Activated naive CD4-positive, alpha-beta T cell treated with anti-CD3 and anti-CD28 coated beads for 36 hours (primary cell): ENCODE data around the gene PIAS2. TPM values are rescaled to one million over a fixed set of nuclear protein-coding genes. Genes with fewer than 3 reads are reported as not detected.

ENCODE experiments used
- CTCF ChIA-PET: fragments of 350-600 bp; sonication (Branson Sonifier 250); formaldehyde crosslinking; loops from one replicate; lab custom pipeline; 2021; ENCODE audit warnings: antibody characterized with exemption; lab: Charles Lee
- DNase-seq: peaks from one replicate; pipeline ENCODE4 v3.0.0-alpha.2; 2020
- H3K27ac Mint-ChIP-seq: one replicate; pipeline ENCODE4 v1.8.0; 2021; ENCODE audit warnings: mild to moderate bottlenecking, mixed read lengths
- H3K27me3 Mint-ChIP-seq: one replicate; pipeline ENCODE4 v1.8.0; 2021; ENCODE audit warnings: low read depth, mixed read lengths
- H3K36me3 Mint-ChIP-seq: one replicate; pipeline ENCODE4 v1.8.0; 2021; ENCODE audit warnings: low read depth, mixed read lengths
- H3K4me1 Mint-ChIP-seq: one replicate; pipeline ENCODE4 v1.8.0; 2021; ENCODE audit warnings: low read depth, mixed read lengths
- H3K4me3 Mint-ChIP-seq: one replicate; pipeline ENCODE4 v1.8.0; 2021; ENCODE audit warnings: mild to moderate bottlenecking, moderate library complexity, mixed read lengths
- H3K9me3 Mint-ChIP-seq: one replicate; pipeline ENCODE4 v1.8.0; 2021; ENCODE audit warnings: mixed read lengths
- intact Hi-C: fragments of 100-400 bp; cut with micrococcal nuclease; formaldehyde crosslinking; loops from one replicate; pipeline ENCODE4 v1.15.1; 2023
- total RNA-seq, 2 experiments: library from RNA; stranded (reverse); gene quantifications; one replicate each; pipeline ENCODE4 v1.2.3, GENCODE V29; 2021

Gene PIAS2
- total RNA-seq, 2 experiments from 2014 or later, result 21.9 to 23.4 TPM

GRCh38 chr18:46768166-46768921, 149.0 kb downstream of the PIAS2 start:
- CTCF ChIA-PET, result no interaction called here
- no peak overlapping the region for H3K27ac Mint-ChIP-seq

GRCh38 chr18:46767217-46767616, 150.1 kb downstream of the PIAS2 start:
- DNase-seq, result no peak
- no peaks in the 10 kb centered on the region for H3K9me3 Mint-ChIP-seq
- CTCF ChIA-PET, result no interaction called here
- no peak overlapping the region for H3K27ac Mint-ChIP-seq
- no peak overlapping the region for H3K4me3 Mint-ChIP-seq
- H3K36me3 Mint-ChIP-seq, result no peaks in the 10 kb centered on the region
- H3K27me3 Mint-ChIP-seq, result peaks cover 19% of the 10 kb centered on the region
- intact Hi-C loops, result no loop called here
- H3K4me1 Mint-ChIP-seq, result no peaks in the 10 kb centered on the region

More at GRCh38 chr18:46768166-46768921, 149.0 kb downstream of the PIAS2 start:
- no peaks in the 10 kb centered on the region for H3K36me3 Mint-ChIP-seq
- H3K9me3 Mint-ChIP-seq, result no peaks in the 10 kb centered on the region
- peaks cover 10% of the 10 kb centered on the region for H3K27me3 Mint-ChIP-seq
- DNase-seq, result no peak
- no peaks in the 10 kb centered on the region for H3K4me1 Mint-ChIP-seq
- intact Hi-C loops, result no loop called here
- H3K4me3 Mint-ChIP-seq, result no peak overlapping the region

- Mint-ChIP-seq H3K27me3 (peaks cover 30% of the 10 kb centered on the region), H3K27ac (no peak overlapping the region), H3K4me3 (no peak overlapping the region), H3K4me1 (no peaks in the 10 kb centered on the region), H3K9me3 (no peaks in the 10 kb centered on the region), H3K36me3 (no peaks in the 10 kb centered on the region)
- CTCF ChIA-PET, result no interaction called here
- intact Hi-C loops, result no loop called here
- no peak for DNase-seq
Observed at GRCh38 chr18:46764586-46764985, 152.7 kb downstream of the PIAS2 start.

- Mint-ChIP-seq H3K4me1 (peaks cover 5% of the 10 kb centered on the region), H3K27ac (no peak overlapping the region), H3K27me3 (peaks cover 50% of the 10 kb centered on the region), H3K4me3 (no peak overlapping the region), H3K9me3 (no peaks in the 10 kb centered on the region), H3K36me3 (no peaks in the 10 kb centered on the region)
- DNase-seq, result no peak
- CTCF ChIA-PET, result no interaction called here
- intact Hi-C loops, result no loop called here
Observed at GRCh38 chr18:46761059-46761769, 156.1 kb downstream of the PIAS2 start.

- DNase-seq, result no peak
- Mint-ChIP-seq H3K36me3 (no peaks in the 10 kb centered on the region), H3K4me1 (peaks cover 13% of the 10 kb centered on the region), H3K27me3 (peaks cover 55% of the 10 kb centered on the region), H3K27ac (no peak overlapping the region), H3K4me3 (no peak overlapping the region), H3K9me3 (no peaks in the 10 kb centered on the region)
- intact Hi-C loops, result loop anchor here (10.0 kb wide), 1 partner anchor 155 kb away; the partner anchor contains the start of genes KATNAL2 and PIAS2
- CTCF ChIA-PET, result interaction anchor here (0.5 to 0.7 kb wide), 2 partner anchors 290 to 544 kb away, joined by 3 to 6 read pairs; no protein-coding TSS in a partner anchor
Observed at GRCh38 chr18:46759890-46760289, 157.4 kb downstream of the PIAS2 start.

GRCh38 chr18:46756559-46757201, 160.6 kb downstream of the PIAS2 start, which contains the start of gene ST8SIA5:
ST8SIA5 (minus strand) TSS chr18:46757053; CDS start chr18:46756508, 545 bp downstream.
- Mint-ChIP-seq H3K4me1 (peaks cover 16% of the 10 kb centered on the region), H3K4me3 (peak within 1 kb of the TSS; percentile 53), H3K27ac (no peak within 1 kb of the TSS), H3K36me3 (no peaks in the 10 kb centered on the region), H3K27me3 (peaks cover 59% of the 10 kb centered on the region), H3K9me3 (no peaks in the 10 kb centered on the region)
- intact Hi-C loops, result loop anchor here (10.0 kb wide), 1 partner anchor 158 kb away; the partner anchor contains the start of genes KATNAL2 and PIAS2
- CTCF ChIA-PET, result no interaction called here
- no peak for DNase-seq

- no peaks in the 10 kb centered on the region for H3K36me3 Mint-ChIP-seq
- H3K27ac Mint-ChIP-seq, result no peak overlapping the region
- peaks cover 16% of the 10 kb centered on the region for H3K4me1 Mint-ChIP-seq
- peaks cover 59% of the 10 kb centered on the region for H3K27me3 Mint-ChIP-seq
- CTCF ChIA-PET, result interaction anchor here (0.7 kb wide), 1 partner anchor 10 kb away, joined by 3 read pairs; no protein-coding TSS in a partner anchor
- no peaks in the 10 kb centered on the region for H3K9me3 Mint-ChIP-seq
- H3K4me3 Mint-ChIP-seq, result no peak overlapping the region
- DNase-seq, result no peak
- intact Hi-C loops, result loop anchor here (10.0 kb wide), 1 partner anchor 159 kb away; the partner anchor contains the start of genes KATNAL2 and PIAS2
Observed at GRCh38 chr18:46756025-46756558, 161.2 kb downstream of the PIAS2 start.

- Mint-ChIP-seq H3K4me3 (no peak overlapping the region), H3K36me3 (no peaks in the 10 kb centered on the region), H3K27ac (no peak overlapping the region), H3K9me3 (no peaks in the 10 kb centered on the region), H3K27me3 (peaks cover 62% of the 10 kb centered on the region), H3K4me1 (peaks cover 16% of the 10 kb centered on the region)
- intact Hi-C loops, result loop anchor here (10.0 kb wide), 1 partner anchor 159 kb away; the partner anchor contains the start of genes KATNAL2 and PIAS2
- DNase-seq, result no peak
- CTCF ChIA-PET, result interaction anchor here (0.7 kb wide), 1 partner anchor 9 kb away, joined by 3 read pairs; no protein-coding TSS in a partner anchor
Observed at GRCh38 chr18:46755315-46756024, 161.8 kb downstream of the PIAS2 start.

GRCh38 chr18:46754661-46755292, 162.5 kb downstream of the PIAS2 start:
- intact Hi-C loops, result loop anchor here (10.0 kb wide), 1 partner anchor 160 kb away; the partner anchor contains the start of genes KATNAL2 and PIAS2
- Mint-ChIP-seq H3K4me3 (no peak overlapping the region), H3K36me3 (no peaks in the 10 kb centered on the region), H3K4me1 (peaks cover 16% of the 10 kb centered on the region), H3K27me3 (peaks cover 56% of the 10 kb centered on the region), H3K9me3 (no peaks in the 10 kb centered on the region), H3K27ac (no peak overlapping the region)
- no peak for DNase-seq
- CTCF ChIA-PET, result interaction anchor here (1.0 kb wide), 1 partner anchor 24 kb away, joined by 3 read pairs; no protein-coding TSS in a partner anchor

- CTCF ChIA-PET, result interaction anchor here (1.0 kb wide), 1 partner anchor 24 kb away, joined by 3 read pairs; no protein-coding TSS in a partner anchor
- intact Hi-C loops, result loop anchor here (10.0 kb wide), 1 partner anchor 161 kb away; the partner anchor contains the start of genes KATNAL2 and PIAS2
- H3K4me1 Mint-ChIP-seq, result peaks cover 16% of the 10 kb centered on the region
- H3K9me3 Mint-ChIP-seq, result no peaks in the 10 kb centered on the region
- no peaks in the 10 kb centered on the region for H3K36me3 Mint-ChIP-seq
- peaks cover 52% of the 10 kb centered on the region for H3K27me3 Mint-ChIP-seq
- H3K27ac Mint-ChIP-seq, result no peak overlapping the region
- no peak for DNase-seq
- H3K4me3 Mint-ChIP-seq, result no peak overlapping the region
Observed at GRCh38 chr18:46754188-46754587, 163.1 kb downstream of the PIAS2 start.
